Islet of Langerhans (tissue), 1 donor: ENCODE data around the gene LRRC7.

Source experiments
- FAIRE-seq: peaks from one replicate; lab custom pipeline; 2011; peaks lifted over from hg19 to GRCh38; lab: Jason Lieb, UNC

LRRC7 gene

GRCh38 chr1:70093250-70093975 lies 525.7 kb downstream of the LRRC7 start:
- FAIRE-seq: no peak

- no peak for FAIRE-seq
Observed at GRCh38 chr1:70101231-70101630, 533.5 kb downstream of the LRRC7 start.

GRCh38 chr1:70101774-70102173 lies 534.1 kb downstream of the LRRC7 start:
- no peak for FAIRE-seq

- FAIRE-seq: no peak
Observed at GRCh38 chr1:70103770-70104169, 536.0 kb downstream of the LRRC7 start.

GRCh38 chr1:70109241-70109640 lies 541.5 kb downstream of the LRRC7 start:
- no peak for FAIRE-seq

GRCh38 chr1:70112838-70113237 lies 545.1 kb downstream of the LRRC7 start:
- FAIRE-seq: no peak

- no peak for FAIRE-seq
Observed at GRCh38 chr1:70115315-70115714, 547.6 kb downstream of the LRRC7 start.

GRCh38 chr1:70117046-70117445 lies 549.3 kb downstream of the LRRC7 start:
- no peak for FAIRE-seq

- no peak for FAIRE-seq
Observed at GRCh38 chr1:70134148-70134547, 566.4 kb downstream of the LRRC7 start.

GRCh38 chr1:70140343-70140742 lies 572.6 kb downstream of the LRRC7 start:
- no peak for FAIRE-seq

- no peak for FAIRE-seq
Observed at GRCh38 chr1:70140894-70141293, 573.2 kb downstream of the LRRC7 start.

- FAIRE-seq: no peak
Observed at GRCh38 chr1:70142075-70142474, 574.4 kb downstream of the LRRC7 start.

- FAIRE-seq: no peak
Observed at GRCh38 chr1:70143048-70143659, 575.4 kb downstream of the LRRC7 start.

GRCh38 chr1:70146488-70146887 lies 578.8 kb downstream of the LRRC7 start:
- no peak for FAIRE-seq

GRCh38 chr1:70150444-70150843 lies 582.7 kb downstream of the LRRC7 start:
- no peak for FAIRE-seq

GRCh38 chr1:70153739-70154138 lies 586.0 kb downstream of the LRRC7 start:
- FAIRE-seq: no peak

GRCh38 chr1:70156529-70157120 lies 588.9 kb downstream of the LRRC7 start:
- FAIRE-seq: no peak

- FAIRE-seq: no peak
Observed at GRCh38 chr1:70164350-70164749, 596.6 kb downstream of the LRRC7 start.

- FAIRE-seq: no peak
Observed at GRCh38 chr1:70168283-70168682, 600.6 kb downstream of the LRRC7 start.

- FAIRE-seq: no peak
Observed at GRCh38 chr1:70169018-70169839, 601.5 kb downstream of the LRRC7 start.

GRCh38 chr1:70171512-70171911 lies 603.8 kb downstream of the LRRC7 start:
- FAIRE-seq: no peak
